Stimulated activated CD8-positive, alpha-beta memory T cell treated with anti-CD3 and anti-CD28 coated beads, Interleukin-7, amount 100 ng/mL, for 1 hour (primary cell): ENCODE results near the gene GALNT10.

Source experiments
- DNase-seq, 2 donors: peaks; one replicate each; pipeline ENCODE4 v3.0.0-alpha.2; 2020; ENCODE audit warnings: low read depth in 2 of 2

Gene GALNT10

GRCh38 chr5:154296525-154297159, 106.1 kb downstream of the GALNT10 start:
- no peak for DNase-seq

- DNase-seq, result no peak
These were observed 107.5 kb downstream of the GALNT10 start for GRCh38 chr5:154298065-154298464.

- DNase-seq, result no peak
These were observed 109.8 kb downstream of the GALNT10 start for GRCh38 chr5:154300207-154300883.

DNA sequence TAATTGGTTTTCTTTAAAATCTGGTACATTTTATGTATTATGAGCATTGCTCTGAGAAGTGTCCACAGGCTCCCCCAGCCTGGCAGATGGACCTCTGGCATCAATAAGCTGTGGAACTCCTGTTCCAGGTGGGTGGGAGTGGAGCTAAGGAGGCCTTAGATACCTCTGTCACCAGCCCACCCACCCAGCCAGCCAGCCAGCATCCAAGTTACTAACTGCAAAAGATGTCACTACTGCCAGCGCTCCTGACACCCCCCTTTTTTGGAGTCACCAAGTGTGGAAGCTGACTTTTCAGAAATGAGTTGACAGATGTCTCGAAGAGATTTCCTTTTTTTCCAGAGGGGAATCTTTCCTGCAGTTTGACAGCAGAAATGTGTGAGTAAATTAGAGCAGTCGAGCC, 111.2 kb downstream of the GALNT10 start:
- DNase-seq, result no peak

DNA sequence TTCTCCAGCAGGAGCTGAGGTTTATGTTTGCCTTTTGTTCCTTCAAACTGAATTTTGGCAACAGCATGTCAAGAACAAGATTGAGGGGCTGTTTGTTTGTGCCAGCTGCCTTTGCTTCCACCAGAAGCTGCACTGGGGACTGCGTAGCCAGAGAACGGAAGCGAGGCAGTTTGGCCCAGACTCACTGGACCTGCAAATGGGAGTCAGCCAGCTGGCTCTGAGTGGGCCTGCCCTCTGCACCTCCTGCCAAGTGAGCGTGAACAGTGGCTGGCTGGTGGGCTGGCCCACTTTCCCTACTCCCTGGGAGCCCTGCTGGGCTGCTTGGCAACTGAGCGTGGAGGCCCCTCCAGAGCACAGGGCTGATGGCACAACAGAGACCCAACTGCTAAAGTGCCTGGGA, 111.6 kb downstream of the GALNT10 start:
- no peak for DNase-seq

- no peak for DNase-seq
These were observed 112.6 kb downstream of the GALNT10 start for GRCh38 chr5:154303133-154303532.

- DNase-seq, result no peak
These were observed 118.2 kb downstream of the GALNT10 start for GRCh38 chr5:154308443-154309370.

DNA sequence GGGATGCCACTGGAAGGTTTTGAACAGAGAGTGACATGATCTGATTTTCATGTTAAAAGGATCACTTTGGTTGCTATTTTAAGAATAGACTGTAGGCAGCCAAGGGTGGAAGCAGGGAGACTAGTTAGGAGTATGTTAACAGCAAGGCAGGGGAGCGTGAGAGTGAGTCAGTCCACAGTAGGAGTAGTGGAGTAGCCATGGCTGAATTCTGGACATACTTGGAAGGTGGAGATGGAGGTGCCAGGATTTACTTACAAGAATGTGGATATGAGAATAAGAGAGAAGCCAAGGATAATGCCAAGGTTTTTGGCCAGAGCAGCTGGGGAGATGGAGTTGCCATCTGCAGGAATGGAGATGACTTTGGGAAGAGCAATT, 118.8 kb downstream of the GALNT10 start:
- no peak for DNase-seq

DNA sequence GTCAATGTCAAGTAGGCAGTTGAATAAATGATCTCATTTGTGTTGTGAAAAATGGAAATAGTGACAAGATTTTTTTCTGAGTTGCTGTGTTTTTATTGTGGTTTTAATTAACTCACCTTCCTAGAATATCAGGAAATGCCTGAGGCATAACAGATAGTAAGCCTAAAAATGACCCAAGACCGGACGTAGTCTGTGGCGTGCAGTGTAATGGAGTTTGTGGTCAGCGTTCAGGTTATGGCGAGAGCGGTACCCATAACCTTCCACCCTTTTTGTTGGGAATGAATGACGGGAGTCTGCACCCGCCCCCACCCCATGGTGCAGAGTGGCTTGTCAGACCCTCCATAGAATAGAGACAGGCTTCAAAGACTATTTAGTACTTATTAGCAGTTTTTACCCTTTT, 119.3 kb downstream of the GALNT10 start:
- DNase-seq, result no peak

DNA sequence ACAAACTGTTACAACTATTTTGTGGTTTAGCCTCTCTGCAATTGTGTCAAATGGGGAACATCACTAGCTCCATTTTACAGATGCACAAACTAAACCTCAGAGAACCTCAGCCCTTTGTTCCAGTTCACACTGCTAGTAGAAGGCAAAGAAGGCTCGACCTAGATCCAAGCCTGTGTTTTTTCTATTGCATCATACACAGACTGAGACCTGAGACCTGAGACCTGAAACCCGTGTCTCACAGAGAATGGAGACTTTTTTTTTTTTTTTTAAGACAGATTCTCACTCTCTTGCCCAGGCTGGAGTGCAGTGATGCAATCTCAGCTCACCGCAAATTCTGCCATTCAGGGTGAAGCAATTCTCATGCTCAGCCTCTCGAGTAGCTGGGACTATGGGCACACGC, 120.8 kb downstream of the GALNT10 start:
- DNase-seq, result no peak

DNA sequence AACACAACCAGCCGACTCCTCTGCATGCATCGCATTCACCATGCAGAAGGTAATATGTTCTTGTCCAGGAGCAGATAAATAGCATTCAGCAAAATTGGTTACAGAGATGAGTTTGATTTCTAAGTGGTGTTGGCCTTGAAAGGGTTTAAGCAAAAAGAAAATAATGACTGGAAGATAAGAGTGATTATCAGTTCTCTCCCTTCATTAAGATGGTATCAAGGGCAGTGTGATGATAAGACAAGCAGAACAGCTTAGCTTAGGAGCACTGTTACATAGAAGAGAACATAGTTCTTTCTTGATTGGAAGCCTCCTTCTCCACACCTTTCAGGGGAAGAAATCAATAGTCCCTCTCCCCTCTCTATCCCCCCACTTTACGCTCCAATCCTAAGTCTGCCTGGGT, 121.5 kb downstream of the GALNT10 start:
- DNase-seq, result no peak

- DNase-seq, result no peak
These were observed 122.0 kb downstream of the GALNT10 start for GRCh38 chr5:154312576-154312975.

DNA sequence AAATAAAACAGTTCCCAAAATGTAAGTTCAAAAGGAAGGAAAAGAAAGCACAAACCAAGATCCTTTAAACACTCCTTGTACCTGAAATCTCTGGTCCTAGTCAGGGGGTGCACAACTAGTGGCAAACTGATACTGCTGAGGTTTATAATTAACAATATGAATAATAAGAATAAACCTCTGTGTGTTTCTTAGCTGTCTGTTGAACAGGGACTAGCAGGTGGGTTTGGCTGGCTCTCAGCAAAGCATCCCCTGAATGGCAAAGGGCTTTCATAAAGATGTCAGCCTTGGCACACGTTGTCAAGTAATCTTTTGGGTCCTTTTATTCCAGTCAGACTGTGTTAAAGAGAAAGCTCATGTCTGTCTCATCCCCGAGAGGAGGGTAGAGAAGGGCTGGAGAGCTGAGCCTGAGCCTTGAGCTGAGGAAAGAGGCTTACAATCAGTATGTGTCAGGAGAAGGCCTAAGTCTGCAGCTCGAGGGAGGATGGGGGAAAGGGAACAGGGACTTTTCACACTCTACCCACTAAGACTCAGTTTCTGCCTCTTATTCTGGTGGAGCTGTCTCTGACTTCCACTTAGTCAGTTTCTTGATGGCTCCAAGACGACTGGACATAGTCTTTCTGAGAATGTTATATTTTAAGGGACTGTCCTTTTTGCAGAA, 123.0 kb downstream of the GALNT10 start:
- DNase-seq, result no peak

- no peak for DNase-seq
These were observed 124.7 kb downstream of the GALNT10 start for GRCh38 chr5:154315196-154315595.

GRCh38 chr5:154315756-154316155, 125.2 kb downstream of the GALNT10 start:
- no peak for DNase-seq

GRCh38 chr5:154316223-154316935, 125.8 kb downstream of the GALNT10 start:
- no peak for DNase-seq

GRCh38 chr5:154317916-154318315, 127.4 kb downstream of the GALNT10 start:
- no peak for DNase-seq

GRCh38 chr5:154318691-154319090, 128.2 kb downstream of the GALNT10 start:
- DNase-seq, result no peak

GRCh38 chr5:154319736-154320135, 129.2 kb downstream of the GALNT10 start:
- DNase-seq, result no peak

DNA sequence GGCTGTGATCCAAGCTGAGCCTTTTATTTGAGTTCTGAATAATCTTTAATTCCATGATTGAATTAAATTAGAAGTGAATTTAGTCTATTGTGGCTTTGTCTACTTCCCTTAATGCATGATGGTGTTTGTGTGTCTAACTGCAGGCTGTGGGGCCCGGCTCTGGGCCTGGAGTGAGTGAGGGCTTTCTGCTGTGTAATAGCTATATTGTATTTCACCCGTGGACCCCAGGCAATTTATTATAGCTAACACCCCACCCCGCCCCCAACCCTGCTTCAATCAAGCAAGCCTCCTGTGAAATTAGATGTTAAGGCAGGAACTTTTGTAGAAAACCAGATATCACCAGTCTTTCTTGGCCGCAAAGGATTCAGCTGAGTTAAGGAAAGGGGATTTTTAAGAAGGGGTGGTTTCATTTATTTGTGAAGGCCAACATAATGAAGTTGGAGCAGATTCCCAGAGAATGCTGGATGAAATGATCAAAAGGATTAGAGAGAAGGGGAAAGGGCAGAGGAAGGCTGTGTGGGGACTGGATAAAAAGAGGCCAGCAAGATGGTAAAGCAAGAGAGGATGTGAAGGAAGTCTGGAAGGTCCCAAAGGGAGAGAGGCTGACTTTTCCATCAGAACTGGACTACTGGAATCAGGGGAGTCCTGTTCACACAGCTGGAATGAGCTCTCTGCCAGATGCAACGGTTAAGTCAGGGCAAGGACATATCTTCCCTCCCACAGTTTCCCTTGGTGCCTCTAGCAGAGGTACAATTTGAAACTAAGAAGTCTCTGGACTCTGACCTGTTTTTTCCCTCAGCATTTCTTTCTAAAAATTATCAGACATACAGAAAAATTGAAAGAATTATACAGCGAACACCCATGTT, 129.9 kb downstream of the GALNT10 start:
- DNase-seq, result no peak

DNA sequence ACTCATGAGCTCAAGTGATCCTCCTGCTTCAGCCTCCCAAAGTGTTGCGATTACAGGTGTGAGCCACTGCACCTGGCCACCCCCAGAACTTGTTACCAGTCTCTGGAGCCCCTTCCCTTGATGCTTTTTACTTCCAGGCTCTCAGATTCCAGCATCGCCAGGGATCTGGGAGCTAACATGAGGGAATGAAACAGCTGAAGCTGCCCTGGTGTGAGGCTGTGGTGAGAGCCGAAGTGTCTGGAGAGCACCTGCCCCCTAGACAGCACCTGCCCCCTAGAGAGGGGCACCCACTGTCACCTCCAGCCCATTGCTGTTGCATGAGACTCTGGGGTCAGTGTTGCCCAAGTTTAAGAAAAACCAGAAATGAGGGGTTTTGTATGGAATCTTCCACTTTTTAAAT, 131.0 kb downstream of the GALNT10 start:
- no peak for DNase-seq
